COLO829 (cell line): Measurements from ENCODE around the gene CD300C.
"Not testable (repeated sequence)": the region's sequence is repeated elsewhere in the genome, so short reads cannot be mapped to it uniquely, and the experiment has no call there.

Source experiments
- DNase-seq: peaks from one replicate; pipeline ENCODE4 v3.0.0; 2012; ENCODE audit warnings: low spot score

CD300C gene

DNA sequence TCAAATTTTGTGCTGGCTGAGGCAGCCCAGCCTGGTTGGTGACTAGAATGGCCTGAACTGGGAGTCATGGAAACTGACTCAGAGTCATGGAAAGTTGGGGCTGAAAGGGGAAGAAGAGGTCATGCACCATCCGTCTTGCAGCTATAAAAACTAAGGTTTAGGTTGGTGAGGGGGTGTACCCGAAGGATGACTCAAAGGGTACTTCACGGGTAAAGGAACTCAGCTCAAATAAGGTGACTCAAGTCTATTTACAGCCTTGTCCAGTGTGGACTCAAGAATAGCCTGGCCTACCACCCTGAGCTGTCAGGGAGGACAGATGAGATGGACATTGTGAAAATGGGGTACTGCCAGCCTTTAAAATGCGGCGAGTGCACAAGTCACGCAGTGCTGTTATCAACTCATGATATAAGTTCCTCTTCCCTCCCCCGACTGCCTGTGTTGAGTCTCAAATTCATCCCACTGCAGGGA lies 33.3 kb downstream of the CD300C start:
- no peak for DNase-seq

DNA sequence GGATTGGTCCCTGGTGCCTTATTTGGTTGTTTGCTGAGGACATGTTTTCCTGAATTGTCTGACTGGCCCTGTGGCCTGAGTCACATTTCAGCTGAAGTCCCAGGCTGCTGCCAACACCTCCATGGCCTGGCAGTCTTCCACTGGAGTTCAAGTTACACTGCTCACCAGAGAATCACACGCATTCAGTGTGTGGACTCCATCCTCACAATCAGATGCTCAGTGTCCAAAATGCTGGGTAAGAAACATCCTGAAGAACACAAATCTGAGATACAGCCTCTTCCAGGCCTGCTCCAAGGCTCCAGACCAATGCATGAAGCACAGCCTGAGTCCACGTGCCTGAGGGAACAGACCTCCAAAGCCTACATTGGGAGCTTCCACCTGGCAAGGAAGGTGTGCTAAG lies 33.9 kb downstream of the CD300C start:
- DNase-seq = no peak

DNA sequence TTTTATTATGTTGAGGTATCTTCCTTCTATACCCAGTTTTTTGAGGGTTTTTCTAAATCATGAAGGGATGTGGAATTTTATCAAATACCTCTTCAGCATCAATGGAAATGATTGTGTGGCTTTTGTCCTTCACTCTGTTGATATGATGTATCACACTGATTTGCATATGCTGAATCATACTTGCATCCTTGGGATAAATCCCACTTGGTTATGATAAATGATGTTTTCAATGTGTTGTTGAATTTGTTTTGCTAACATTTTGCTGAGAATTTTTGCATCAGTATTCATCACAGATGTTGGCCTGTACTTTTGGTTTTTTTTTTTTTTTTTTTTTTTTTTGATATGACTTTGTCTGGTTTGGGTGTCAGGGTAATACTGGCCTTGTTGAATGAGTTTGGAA lies 37.8 kb downstream of the CD300C start:
- no peak for DNase-seq

DNA sequence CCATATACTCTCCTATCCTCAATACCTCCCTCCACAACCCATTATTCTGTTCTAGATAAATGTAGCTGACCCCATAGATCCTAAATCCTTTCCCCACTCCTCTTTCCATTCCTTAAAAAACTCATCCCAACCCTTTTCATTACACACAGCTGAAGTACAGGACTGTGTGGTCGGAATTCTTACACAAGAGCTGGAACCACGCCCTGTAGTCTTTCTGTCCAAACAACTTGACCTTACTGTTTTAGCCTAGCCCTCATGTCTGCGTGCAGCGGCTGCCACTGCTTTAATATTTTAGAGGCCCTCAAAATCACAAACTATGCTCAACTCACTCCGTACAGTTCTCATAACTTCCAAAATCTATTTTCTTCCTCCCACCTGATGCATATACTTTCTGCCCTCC lies 42.0 kb downstream of the CD300C start:
- not testable (repeated sequence) for DNase-seq

DNA sequence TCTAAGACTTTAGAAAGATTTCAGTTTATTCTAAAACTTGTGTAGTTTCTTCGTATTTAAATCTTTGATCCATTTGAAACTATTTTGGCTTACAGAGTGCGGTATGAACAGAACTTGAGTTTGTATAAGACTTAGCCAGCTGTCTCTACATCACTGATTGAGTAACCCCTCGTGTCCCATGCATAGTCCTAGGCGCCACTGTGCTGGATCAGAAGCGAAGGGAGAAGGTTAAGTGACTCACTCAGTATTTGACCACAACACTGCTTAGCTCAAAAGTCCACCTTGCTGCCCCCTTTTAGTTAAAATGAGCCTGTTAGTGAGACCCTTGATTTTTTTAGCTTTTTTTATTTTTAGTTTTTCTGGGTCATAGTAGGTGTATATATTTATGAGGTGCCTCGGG lies 43.1 kb downstream of the CD300C start:
- no peak for DNase-seq

DNA sequence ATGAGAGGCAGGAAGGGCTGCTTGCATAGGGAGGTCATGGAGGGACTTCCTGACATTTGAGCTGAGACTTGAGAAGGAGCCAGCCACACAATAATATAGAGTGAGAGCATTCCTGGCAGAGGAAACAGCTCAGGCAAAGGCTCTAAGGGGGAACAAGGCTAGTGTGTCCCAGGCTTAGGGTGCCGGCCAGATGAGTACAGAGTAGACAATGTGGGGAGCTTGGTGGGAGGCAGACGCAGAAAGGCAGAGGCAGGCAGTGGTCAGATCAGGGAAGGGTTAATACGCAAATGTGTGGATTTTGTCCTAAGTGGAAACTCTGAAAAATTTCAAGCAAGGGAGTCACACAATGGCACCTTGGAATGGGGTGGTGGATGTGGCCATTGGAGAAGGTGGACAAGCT lies 45.9 kb downstream of the CD300C start:
- DNase-seq = no peak

DNA sequence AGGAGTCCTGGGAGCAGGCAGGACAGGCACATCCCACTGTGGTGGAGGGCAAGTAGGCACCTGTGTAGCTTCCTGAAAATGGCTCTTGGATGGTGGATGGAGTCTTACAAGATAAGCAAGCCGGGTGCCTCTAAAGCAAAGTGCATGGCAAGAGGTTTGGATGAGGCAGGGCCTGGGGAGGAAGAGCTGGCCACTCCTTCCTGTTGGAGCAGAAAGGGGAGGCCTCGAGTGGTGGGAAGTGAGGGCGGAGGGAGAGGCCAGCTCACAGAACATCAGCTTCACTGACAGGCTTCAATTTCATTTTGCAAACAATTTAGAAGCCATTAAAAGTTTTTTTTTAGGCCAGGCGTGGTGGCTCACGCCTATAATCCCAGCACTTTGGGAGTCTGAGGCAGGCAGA lies 48.4 kb downstream of the CD300C start:
- DNase-seq = no peak

DNA sequence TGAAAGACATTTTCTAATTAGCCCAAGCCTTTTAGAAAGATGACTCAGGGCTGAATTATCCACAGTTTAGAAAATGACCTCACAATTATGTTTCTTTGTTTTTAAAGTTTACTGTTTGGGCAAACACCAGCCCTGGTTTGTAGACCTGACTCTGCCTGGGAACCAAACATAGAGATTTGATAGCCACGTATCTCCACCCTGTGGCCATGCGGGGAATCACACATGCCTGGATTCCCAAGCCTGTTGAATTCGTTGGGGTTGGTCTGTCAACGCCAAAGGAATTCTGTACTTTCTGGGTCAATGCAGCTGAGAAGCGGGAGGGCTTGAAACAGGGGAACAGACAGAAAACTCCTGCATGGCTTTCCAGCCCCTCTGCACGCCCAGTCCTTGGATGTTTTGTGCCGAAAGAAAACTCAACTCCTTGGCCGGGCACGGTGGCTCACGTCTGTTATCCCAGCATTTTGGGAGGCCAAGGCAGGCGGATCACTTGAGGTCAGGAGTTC lies 52.5 kb downstream of the CD300C start:
- DNase-seq = peak; percentile 72

DNA sequence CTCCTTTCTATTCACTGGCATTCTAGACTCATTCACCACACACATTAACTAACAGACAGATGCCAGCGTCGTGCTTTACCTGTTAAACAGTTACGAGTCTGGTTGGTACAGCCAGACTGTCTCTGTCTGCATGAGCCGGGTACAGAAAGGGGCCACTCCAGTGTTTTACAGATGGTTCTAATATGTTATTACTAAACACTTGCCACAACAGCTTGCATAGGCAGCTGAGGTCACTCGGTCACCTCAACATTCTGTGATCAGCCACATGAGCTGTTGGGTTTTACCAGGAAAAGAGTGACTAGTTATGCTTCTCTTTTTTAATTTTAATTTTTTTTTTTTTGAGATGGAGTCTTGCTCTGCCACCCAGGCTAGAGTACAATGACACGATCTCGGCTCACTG lies 54.3 kb downstream of the CD300C start:
- DNase-seq = no peak
